ENCODE measurements around the gene CACNA1I.
A peak's percentile ranks its signal among the peaks of the same experiment; 100 is the strongest.

CACNA1I gene

DNA sequence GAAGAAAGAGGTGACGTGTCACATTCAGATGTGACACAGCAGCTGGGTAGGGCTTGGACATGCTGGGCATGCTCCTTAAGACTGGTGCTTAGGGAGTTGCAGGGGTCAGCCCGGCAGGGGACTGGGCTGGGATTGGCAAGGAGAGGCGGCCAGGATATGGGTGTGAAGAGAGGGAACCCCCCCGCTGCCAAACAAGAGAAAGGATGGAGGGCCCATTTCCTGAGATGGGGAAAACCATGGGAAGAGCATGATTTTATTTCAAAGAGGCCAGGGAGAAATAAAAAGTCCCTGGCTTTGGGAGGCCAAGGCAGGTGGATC, 44.9 kb upstream of the CACNA1I start:
- no peak overlapping the region for H3K4me3 ChIP-seq (replicated peaks; ENCODE audit: low read depth, low read length)
- no peaks in the 10 kb centered on the region for H3K27me3 ChIP-seq (replicated peaks; ENCODE audit: control insufficient read depth, insufficient read depth, low read length)
- peaks cover 35% of the 10 kb centered on the region for H3K36me3 ChIP-seq (ENCODE audit: control insufficient read depth, insufficient read depth, low read length)
- DNase-seq (ENCODE audit: extremely low read depth, insufficient read length): no peak
- TF ChIP-seq, protein P1, sequence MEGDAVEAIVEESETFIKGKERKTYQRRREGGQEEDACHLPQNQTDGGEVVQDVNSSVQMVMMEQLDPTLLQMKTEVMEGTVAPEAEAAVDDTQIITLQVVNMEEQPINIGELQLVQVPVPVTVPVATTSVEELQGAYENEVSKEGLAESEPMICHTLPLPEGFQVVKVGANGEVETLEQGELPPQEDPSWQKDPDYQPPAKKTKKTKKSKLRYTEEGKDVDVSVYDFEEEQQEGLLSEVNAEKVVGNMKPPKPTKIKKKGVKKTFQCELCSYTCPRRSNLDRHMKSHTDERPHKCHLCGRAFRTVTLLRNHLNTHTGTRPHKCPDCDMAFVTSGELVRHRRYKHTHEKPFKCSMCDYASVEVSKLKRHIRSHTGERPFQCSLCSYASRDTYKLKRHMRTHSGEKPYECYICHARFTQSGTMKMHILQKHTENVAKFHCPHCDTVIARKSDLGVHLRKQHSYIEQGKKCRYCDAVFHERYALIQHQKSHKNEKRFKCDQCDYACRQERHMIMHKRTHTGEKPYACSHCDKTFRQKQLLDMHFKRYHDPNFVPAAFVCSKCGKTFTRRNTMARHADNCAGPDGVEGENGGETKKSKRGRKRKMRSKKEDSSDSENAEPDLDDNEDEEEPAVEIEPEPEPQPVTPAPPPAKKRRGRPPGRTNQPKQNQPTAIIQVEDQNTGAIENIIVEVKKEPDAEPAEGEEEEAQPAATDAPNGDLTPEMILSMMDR (IDR thresholded peaks at IDR 0.05; ENCODE audit: insufficient read depth, low read length, poor library complexity, severe bottlenecking): no peak

DNA sequence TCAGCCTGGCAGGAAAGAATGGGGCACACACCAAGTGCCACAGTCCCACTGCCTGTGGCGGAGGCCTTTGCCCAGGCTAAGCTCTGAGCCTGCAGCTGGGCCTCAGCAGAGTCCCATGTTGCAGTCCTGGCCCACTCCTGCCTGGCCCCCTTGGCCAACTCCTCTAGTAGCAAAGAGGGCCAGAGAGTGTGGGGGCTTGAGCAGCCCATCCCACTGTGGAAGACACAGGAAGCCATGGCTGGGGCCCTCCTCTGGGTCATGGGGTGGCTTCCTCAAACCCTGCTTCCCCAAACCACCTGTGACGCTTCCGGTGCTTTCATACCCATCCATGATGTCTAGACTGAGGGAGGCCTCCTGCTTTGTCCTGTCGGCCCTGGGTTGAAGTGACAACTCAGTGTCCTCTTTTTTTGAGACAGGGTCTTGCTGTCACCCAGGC, 43.8 kb upstream of the CACNA1I start:
- peaks cover 31% of the 10 kb centered on the region for H3K36me3 ChIP-seq (ENCODE audit: control insufficient read depth, insufficient read depth, low read length)
- no peak overlapping the region for H3K4me3 ChIP-seq (replicated peaks; ENCODE audit: low read depth, low read length)
- no peak for DNase-seq (ENCODE audit: extremely low read depth, insufficient read length)
- TF ChIP-seq, protein P1 (IDR thresholded peaks at IDR 0.05; ENCODE audit: insufficient read depth, low read length, poor library complexity, severe bottlenecking): no peak
- no peaks in the 10 kb centered on the region for H3K27me3 ChIP-seq (replicated peaks; ENCODE audit: control insufficient read depth, insufficient read depth, low read length)

DNA sequence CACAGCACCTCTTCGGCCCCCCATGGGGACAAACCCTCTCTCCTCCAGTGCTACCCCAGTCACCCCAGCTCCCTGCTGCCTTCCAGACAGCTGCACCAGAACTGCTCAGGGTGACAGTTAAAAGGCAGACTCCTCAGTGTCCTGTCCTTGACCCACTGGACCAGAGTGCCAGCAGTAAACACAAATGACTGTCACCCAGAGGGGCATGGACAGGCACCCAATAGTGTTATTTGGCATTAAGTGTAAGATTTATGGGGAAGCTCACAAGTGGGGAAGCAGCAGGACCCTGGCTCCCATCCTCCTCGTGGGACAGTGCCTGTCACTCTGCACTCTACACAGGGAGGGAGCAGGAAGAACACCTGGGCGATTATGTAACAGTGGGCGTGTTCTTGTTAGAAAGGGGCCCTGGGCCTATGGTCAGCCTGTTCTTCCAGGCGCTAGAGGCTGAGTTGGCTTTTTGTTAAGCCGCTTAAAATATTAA, 43.0 kb upstream of the CACNA1I start:
- DNase-seq (ENCODE audit: extremely low read depth, insufficient read length): no peak
- peaks cover 26% of the 10 kb centered on the region for H3K36me3 ChIP-seq (ENCODE audit: control insufficient read depth, insufficient read depth, low read length)
- H3K4me3 ChIP-seq (replicated peaks; ENCODE audit: low read depth, low read length): no peak overlapping the region
- TF ChIP-seq, protein P1 (IDR thresholded peaks at IDR 0.05; ENCODE audit: insufficient read depth, low read length, poor library complexity, severe bottlenecking): no peak
- H3K27me3 ChIP-seq (replicated peaks; ENCODE audit: control insufficient read depth, insufficient read depth, low read length): no peaks in the 10 kb centered on the region

DNA sequence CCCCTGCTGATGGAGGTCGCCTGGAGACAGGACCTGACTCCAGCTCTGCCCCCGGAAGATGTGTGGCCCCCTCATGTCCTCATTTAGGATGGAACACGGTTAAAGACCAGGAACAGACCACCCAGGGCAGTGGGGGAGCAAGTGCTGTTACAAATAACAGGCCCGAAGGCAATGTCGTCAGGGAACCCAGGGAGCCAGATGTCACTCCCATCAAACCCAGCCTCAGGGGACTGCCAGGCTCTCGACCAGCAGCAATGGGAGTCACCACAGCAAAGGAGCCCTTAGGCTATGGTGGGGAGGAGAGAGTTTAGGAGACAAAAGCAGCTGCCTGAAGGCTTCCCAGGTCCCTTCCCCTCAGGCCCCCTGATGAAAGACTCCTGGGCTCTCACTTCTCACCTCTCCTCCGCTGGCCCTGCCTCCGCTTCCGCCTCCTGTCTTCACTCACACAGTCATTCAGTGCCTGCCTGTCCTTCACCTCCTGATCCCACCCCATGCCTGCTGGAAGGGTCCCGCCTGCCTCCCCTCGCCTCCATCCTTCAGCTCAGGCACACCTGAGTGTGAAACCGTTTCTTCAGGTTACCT, 42.4 kb upstream of the CACNA1I start:
- Histone ChIP-seq H3K36me3 (ENCODE audit: control insufficient read depth, insufficient read depth, low read length) (peaks cover 19% of the 10 kb centered on the region), H3K4me3 (replicated peaks; ENCODE audit: low read depth, low read length) (peak overlapping the region; percentile 58), H3K27me3 (replicated peaks; ENCODE audit: control insufficient read depth, insufficient read depth, low read length) (no peaks in the 10 kb centered on the region)
- TF ChIP-seq, protein P1 (IDR thresholded peaks at IDR 0.05; ENCODE audit: insufficient read depth, low read length, poor library complexity, severe bottlenecking): no peak
- no peak for DNase-seq (ENCODE audit: extremely low read depth, insufficient read length)

DNA sequence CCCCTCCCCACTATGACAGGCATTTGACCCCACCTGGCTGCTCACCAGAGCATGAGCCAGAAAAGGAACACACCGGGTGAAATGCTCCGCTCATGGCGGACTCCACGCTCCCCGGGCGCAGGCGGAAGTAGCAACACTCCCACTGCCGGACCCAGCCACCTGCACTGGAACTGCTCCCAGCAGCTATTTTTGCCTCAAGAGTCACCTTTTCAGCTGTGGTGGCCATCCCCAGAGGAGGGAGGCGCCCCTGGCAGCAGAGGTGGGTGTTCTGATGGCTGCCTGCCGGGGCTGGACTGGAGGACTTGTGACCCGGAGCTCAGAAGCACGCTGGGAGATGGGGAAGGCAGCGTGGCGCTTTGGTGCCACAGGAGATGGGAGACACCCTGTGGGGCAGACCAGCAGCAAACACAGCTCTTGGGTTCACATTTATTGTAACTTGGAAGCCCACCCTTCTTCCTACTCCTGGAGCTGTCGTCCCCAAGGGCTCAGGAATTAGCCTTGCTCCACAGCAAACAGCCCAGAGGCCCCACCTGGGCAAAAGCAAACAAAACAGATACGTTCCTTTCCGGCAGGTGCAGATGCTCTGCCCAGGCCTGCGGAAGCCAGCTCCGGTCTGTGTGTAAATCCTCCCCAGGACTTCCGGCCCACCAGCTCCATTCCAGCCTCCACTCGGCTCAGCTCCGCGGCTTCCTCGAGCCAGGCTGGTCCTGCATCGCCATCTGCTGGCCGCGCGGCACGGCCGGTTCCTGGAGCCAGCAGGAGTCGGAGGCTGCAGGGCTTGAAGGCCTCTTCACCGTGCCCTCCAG, 41.7 kb upstream of the CACNA1I start:
- TF ChIP-seq, protein P1 (IDR thresholded peaks at IDR 0.05; ENCODE audit: insufficient read depth, low read length, poor library complexity, severe bottlenecking): peak; percentile 99
- Histone ChIP-seq H3K27me3 (replicated peaks; ENCODE audit: control insufficient read depth, insufficient read depth, low read length) (no peaks in the 10 kb centered on the region), H3K36me3 (ENCODE audit: control insufficient read depth, insufficient read depth, low read length) (peaks cover 16% of the 10 kb centered on the region), H3K4me3 (replicated peaks; ENCODE audit: low read depth, low read length) (peak overlapping the region; percentile 58)
- peak; percentile 95 for DNase-seq (ENCODE audit: extremely low read depth, insufficient read length)
